Measurements from ENCODE around the gene CHTF8. TPM values are rescaled to one million over a fixed set of nuclear protein-coding genes. Genes with fewer than 3 reads are reported as not detected.

The CHTF8 gene
- total RNA-seq, 1 experiment from 2014 or later, result 119 TPM

DNA sequence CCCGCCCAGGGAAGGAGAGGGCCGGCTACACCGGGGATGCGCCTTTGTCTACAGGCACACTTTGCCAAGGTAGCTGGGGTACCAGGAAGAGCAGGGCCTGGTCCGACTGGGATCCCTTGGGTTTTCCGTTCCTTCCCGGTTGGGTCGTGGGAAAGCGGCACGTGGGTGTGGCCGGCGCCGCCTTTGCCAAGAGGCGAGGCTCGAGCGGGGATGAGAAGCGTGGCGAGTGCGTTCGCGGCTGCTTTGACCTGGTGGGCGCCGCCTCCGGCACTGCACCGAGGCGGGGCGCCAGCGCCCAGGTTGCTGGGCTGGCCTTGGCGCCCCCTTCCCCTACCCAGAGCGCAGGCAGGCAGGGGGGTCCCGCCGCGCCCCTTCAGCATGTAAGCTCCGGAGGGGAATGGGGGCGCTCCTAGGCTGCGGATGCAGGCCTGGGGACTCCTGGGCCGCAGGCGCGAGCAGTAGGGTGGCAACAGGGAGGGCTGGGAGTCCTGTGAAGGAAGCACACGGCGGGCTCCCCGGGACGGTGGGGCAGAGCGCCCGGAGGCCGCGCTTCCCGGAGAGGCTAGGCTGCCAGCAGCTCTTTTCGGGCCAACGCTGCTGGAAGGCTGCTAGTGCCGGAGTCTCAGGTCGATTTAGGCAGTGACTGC, 24.9 kb downstream of the CHTF8 start:
- H3K4me1 ChIP-seq, result peaks cover 9% of the 10 kb centered on the region
- POLR2A ChIA-PET, result no interaction called here

DNA sequence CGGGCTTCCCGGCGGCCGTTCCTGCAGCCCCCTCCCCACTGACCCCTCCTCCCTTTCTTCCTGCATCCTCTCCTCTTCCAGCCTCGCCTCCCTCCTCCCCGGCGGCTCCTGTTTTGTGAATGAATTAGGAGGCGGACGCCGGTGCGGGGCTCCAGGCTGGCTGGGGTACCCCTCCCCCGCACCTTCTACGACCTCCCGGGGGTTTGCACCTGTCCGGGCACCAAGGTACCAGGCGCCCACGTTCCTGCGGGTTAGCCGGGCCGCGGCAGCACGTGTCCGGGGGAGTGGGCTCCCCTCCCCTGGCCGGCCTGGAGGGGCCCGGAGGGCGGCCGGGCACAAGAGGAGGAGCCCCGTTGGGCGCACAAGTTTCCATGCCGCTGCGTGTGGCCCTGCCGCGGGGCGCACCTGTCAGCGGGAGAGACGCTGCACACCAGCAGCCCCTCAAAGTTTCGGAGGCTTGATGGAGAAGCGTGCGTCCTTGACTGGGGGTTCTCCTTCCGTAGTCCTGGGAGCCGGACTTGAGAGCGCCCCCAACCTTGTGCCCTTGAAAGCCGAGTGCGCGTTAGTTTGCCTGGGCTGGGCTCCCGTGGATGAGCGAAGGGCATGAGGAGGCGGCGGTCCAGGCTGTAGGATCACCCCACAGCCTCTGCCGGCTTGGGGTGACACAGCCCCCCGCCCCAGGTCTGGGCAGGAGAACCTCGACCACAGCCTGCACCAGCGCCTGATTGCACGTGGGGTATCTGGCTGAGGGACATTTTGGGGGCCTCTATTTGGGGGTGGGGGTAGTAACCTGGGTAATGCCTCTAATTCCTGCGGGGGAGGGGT, 25.7 kb downstream of the CHTF8 start:
- Histone ChIP-seq H3K9me3 (no peaks in the 10 kb centered on the region), H3K27me3 (replicated peaks; ENCODE audit: control insufficient read depth, insufficient read depth, low read length) (no peaks in the 10 kb centered on the region), H3K36me3 (ENCODE audit: control insufficient read depth, insufficient read depth, low read length) (no peaks in the 10 kb centered on the region), H3K4me3 (ENCODE audit: low read depth, low read length) (peak overlapping the region; percentile 50), H3K4me1 (peaks cover 9% of the 10 kb centered on the region)
- ChIA-PET POLR2A (interaction anchor here (1.0 to 1.3 kb wide), 2 partner anchors 34 to 262 kb away, joined by 3 to 6 read pairs; no protein-coding TSS in a partner anchor), CTCF (interaction anchor here (1.2 to 2.1 kb wide), 8 partner anchors 9 to 263 kb away, joined by 3 to 15 read pairs (median 5); no protein-coding TSS in a partner anchor)
- intact Hi-C loops (cut with micrococcal nuclease; ENCODE audit: unreplicated experiment), result loop anchor here (10.0 kb wide), 1 partner anchor 572 kb away; the partner anchor contains the start of gene ZFP90
- DNase-seq, result peak in 1 of 2 experiments; percentile 29
- Mint-ChIP-seq H3K4me1 (ENCODE audit: low read depth, unreplicated experiment) (peaks cover 14% of the 10 kb centered on the region), H3K4me3 (ENCODE audit: unreplicated experiment) (peak overlapping the region; percentile 92), H3K9me3 (ENCODE audit: unreplicated experiment) (no peaks in the 10 kb centered on the region), H3K27ac (ENCODE audit: unreplicated experiment) (no peak overlapping the region), H3K27me3 (ENCODE audit: insufficient read depth, unreplicated experiment) (no peaks in the 10 kb centered on the region), H3K36me3 (ENCODE audit: insufficient read depth, unreplicated experiment) (peaks cover 15% of the 10 kb centered on the region)
- TSS peak; percentile 19 for BruUV-seq (replicated peaks)
- TF ChIP-seq, protein P1, sequence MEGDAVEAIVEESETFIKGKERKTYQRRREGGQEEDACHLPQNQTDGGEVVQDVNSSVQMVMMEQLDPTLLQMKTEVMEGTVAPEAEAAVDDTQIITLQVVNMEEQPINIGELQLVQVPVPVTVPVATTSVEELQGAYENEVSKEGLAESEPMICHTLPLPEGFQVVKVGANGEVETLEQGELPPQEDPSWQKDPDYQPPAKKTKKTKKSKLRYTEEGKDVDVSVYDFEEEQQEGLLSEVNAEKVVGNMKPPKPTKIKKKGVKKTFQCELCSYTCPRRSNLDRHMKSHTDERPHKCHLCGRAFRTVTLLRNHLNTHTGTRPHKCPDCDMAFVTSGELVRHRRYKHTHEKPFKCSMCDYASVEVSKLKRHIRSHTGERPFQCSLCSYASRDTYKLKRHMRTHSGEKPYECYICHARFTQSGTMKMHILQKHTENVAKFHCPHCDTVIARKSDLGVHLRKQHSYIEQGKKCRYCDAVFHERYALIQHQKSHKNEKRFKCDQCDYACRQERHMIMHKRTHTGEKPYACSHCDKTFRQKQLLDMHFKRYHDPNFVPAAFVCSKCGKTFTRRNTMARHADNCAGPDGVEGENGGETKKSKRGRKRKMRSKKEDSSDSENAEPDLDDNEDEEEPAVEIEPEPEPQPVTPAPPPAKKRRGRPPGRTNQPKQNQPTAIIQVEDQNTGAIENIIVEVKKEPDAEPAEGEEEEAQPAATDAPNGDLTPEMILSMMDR (IDR thresholded peaks at IDR 0.05; ENCODE audit: insufficient read depth in 1 of 2, low read depth in 1 of 2, low read length in 1 of 2, severe bottlenecking in 1 of 2, unreplicated experiment in 1 of 2), result no peak

More for the DNA sequence above, 24.9 kb downstream of the CHTF8 start:
- Histone ChIP-seq H3K27me3 (replicated peaks; ENCODE audit: control insufficient read depth, insufficient read depth, low read length) (no peaks in the 10 kb centered on the region), H3K9me3 (no peaks in the 10 kb centered on the region), H3K36me3 (ENCODE audit: control insufficient read depth, insufficient read depth, low read length) (no peaks in the 10 kb centered on the region), H3K4me3 (ENCODE audit: low read depth, low read length) (no peak overlapping the region; the same call in 1 of the 2 replicates)
- peaks cover 15% of the 10 kb centered on the region for H3K36me3 Mint-ChIP-seq (ENCODE audit: insufficient read depth, unreplicated experiment)
- H3K4me3 Mint-ChIP-seq (ENCODE audit: unreplicated experiment), result peak overlapping the region; percentile 92
- intact Hi-C loops (cut with micrococcal nuclease; ENCODE audit: unreplicated experiment), result loop anchor here (10.0 kb wide), 1 partner anchor 573 kb away; the partner anchor contains the start of gene ZFP90
- DNase-seq, result no peak
- BruUV-seq (replicated peaks), result no TSS peak
- no peak overlapping the region for H3K27ac Mint-ChIP-seq (ENCODE audit: unreplicated experiment)
- TF ChIP-seq, protein P1 (IDR thresholded peaks at IDR 0.05; ENCODE audit: insufficient read depth in 1 of 2, low read depth in 1 of 2, low read length in 1 of 2, severe bottlenecking in 1 of 2, unreplicated experiment in 1 of 2), result no peak
- peaks cover 14% of the 10 kb centered on the region for H3K4me1 Mint-ChIP-seq (ENCODE audit: low read depth, unreplicated experiment)
- H3K27me3 Mint-ChIP-seq (ENCODE audit: insufficient read depth, unreplicated experiment), result no peaks in the 10 kb centered on the region
- CTCF ChIA-PET, result no interaction called here
- no peaks in the 10 kb centered on the region for H3K9me3 Mint-ChIP-seq (ENCODE audit: unreplicated experiment)

Data from Caco-2 (cell line).